Spinal cord (tissue), 10 donors: ENCODE measurements around the gene DGKE. TPM values are rescaled to one million over a fixed set of nuclear protein-coding genes. Genes with fewer than 3 reads are reported as not detected.

ENCODE experiments used
- DNase-seq, 6 donors: peaks; one replicate each; pipeline versions ENCODE4 v3.0.0 to v3.0.0-alpha.2; 2013 to 2015; ENCODE audit warnings: low spot score in 6 of 6, low read depth in 4 of 6
- H3K27ac ChIP-seq: one replicate; pipeline ENCODE4 v1.5.1; 2013; ENCODE audit warnings: low read depth, low read length, control low read depth
- H3K27me3 ChIP-seq: one replicate; pipeline ENCODE4 v1.6.1; 2013; ENCODE audit warnings: low read length; ENCODE audit not compliant: control insufficient read depth, insufficient read depth
- H3K36me3 ChIP-seq: one replicate; pipeline ENCODE4 v1.6.1; 2013; ENCODE audit warnings: low read length; ENCODE audit not compliant: control insufficient read depth, insufficient read depth
- H3K4me1 ChIP-seq: one replicate; pipeline ENCODE4 v1.6.1; 2013; ENCODE audit warnings: low read length; ENCODE audit not compliant: control insufficient read depth, insufficient read depth
- H3K4me3 ChIP-seq: one replicate; pipeline ENCODE4 v1.5.1; 2013; ENCODE audit warnings: low read depth, low read length, control low read depth
- H3K9me3 ChIP-seq: one replicate; pipeline ENCODE4 v1.6.1; 2013; ENCODE audit warnings: low read length; ENCODE audit not compliant: control insufficient read depth, insufficient read depth
- WGBS: methylation state at CpG from one replicate; pipeline ENCODE4 v1.1.5; 2013; ENCODE audit warnings: missing lambda C conversion rate; ENCODE audit not compliant: insufficient coverage; 5-methylcytosine and 5-hydroxymethylcytosine counted together
- polyA plus RNA-seq, 2 donors: library from polyadenylated mRNA; unstranded; fragments of 120-200 nt; gene quantifications; one replicate each; pipeline ENCODE4 v1.2.1, GENCODE V29; 2013; ENCODE audit not compliant: insufficient read length in 2 of 2
- total RNA-seq, 2 donors: library from RNA; depleted of rRNA in 1 of 2; stranded (reverse); fragments of 120-200 nt in 1 of 2; fragments of >200 nt in 1 of 2; gene quantifications; one replicate each; pipeline versions ENCODE4 v1.2.3 to v1.2.4, GENCODE V29; 2013 to 2014
- donor health status: healthy.

Gene DGKE
- total and polyA plus RNA-seq, 4 donors: 11.0 to 38.1 (median 11.7) TPM

- no peaks in the 10 kb centered on the region for H3K4me1 ChIP-seq
- no peak overlapping the region for H3K27ac ChIP-seq
- H3K4me3 ChIP-seq: no peak overlapping the region
- H3K27me3 ChIP-seq: no peaks in the 10 kb centered on the region
- H3K36me3 ChIP-seq: no peaks in the 10 kb centered on the region
- DNase-seq: no peak
- no CpG with 5 or more reads among the region's 1 CpG for WGBS
- no peaks in the 10 kb centered on the region for H3K9me3 ChIP-seq
Measured at GRCh38 chr17:56883616-56884015, 49.7 kb downstream of the DGKE start.

DNA sequence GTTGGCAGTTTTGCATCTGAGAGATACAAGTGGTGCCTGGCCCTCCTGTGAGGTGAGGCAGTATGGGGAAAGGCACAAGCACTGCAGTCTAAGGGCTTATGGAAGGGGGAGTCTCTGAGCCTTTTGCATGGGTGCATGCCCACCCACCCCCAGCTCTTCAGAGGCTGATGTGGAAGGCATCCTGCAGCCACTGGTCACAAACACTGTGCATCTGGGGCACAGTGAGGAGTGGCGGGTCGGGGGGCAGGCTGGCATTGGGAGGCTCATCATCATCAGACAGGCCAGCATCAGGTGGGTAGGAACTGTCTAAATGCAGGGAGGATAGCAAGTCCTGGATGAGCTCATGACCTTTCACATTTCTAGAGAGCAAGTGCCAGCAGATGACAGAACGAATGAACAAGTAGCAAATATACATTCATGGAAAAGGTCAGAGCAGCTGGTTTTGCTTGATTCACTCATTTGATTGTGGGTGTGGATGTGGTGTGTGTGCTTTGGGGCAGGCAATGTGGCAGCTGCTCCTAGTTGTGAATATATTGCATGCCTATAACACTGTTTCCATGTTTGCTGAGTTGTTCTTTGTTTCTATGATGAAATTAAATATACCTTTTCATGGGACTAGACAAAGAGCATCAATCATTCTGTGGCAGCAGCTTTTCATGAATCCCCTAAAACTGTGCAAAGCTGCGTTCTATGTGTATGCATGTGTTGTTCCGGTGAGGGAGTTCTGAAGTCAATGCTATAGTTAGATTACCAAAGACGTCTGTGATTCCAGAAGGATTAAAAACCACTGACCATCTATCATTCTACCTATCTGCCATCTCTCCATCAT lies 50.7 kb downstream of the DGKE start:
- Histone ChIP-seq H3K9me3 (no peaks in the 10 kb centered on the region), H3K27me3 (no peaks in the 10 kb centered on the region), H3K4me1 (no peaks in the 10 kb centered on the region), H3K36me3 (no peaks in the 10 kb centered on the region), H3K27ac (no peak overlapping the region), H3K4me3 (no peak overlapping the region)
- peak in 1 of 6 donors; percentile 33 for DNase-seq
- WGBS: 94% methylated on average over 3 of the region's 6 CpGs

DNA sequence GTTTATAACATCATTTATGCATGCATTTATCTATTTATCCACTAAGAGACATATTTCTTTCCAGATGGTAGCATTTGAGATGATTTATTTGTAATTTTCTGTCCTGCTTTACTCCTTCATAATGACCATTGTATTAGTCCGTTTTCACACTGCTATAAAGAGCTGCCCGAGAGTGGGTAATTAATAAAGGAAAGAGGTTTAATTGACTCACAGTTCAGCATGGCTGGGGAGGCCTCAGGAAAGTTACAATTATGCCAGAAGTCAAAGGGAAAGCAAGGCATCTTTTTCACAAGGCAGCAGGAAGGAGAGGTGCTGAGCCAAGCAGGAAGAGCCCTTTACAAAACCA lies 51.3 kb downstream of the DGKE start:
- H3K4me1 ChIP-seq: no peaks in the 10 kb centered on the region
- no peak for DNase-seq
- no peak overlapping the region for H3K4me3 ChIP-seq
- H3K27ac ChIP-seq: no peak overlapping the region
- H3K9me3 ChIP-seq: no peaks in the 10 kb centered on the region
- peaks cover 2% of the 10 kb centered on the region for H3K36me3 ChIP-seq
- H3K27me3 ChIP-seq: no peaks in the 10 kb centered on the region
- WGBS: no CpG with 5 or more reads among the region's 2 CpGs

GRCh38 chr17:56886288-56886731 lies 52.4 kb downstream of the DGKE start:
- no peaks in the 10 kb centered on the region for H3K27me3 ChIP-seq
- no peak overlapping the region for H3K4me3 ChIP-seq
- no peaks in the 10 kb centered on the region for H3K4me1 ChIP-seq
- no peak overlapping the region for H3K27ac ChIP-seq
- H3K36me3 ChIP-seq: peaks cover 2% of the 10 kb centered on the region
- WGBS: 100% methylated on average over 2 of the region's 2 CpGs
- DNase-seq: no peak
- H3K9me3 ChIP-seq: no peaks in the 10 kb centered on the region

GRCh38 chr17:56887105-56887504 lies 53.2 kb downstream of the DGKE start:
- no CpG with 5 or more reads among the region's 5 CpGs for WGBS
- Histone ChIP-seq H3K36me3 (peaks cover 7% of the 10 kb centered on the region), H3K27ac (no peak overlapping the region), H3K27me3 (no peaks in the 10 kb centered on the region), H3K4me1 (no peaks in the 10 kb centered on the region), H3K9me3 (no peaks in the 10 kb centered on the region), H3K4me3 (no peak overlapping the region)
- DNase-seq: no peak

DNA sequence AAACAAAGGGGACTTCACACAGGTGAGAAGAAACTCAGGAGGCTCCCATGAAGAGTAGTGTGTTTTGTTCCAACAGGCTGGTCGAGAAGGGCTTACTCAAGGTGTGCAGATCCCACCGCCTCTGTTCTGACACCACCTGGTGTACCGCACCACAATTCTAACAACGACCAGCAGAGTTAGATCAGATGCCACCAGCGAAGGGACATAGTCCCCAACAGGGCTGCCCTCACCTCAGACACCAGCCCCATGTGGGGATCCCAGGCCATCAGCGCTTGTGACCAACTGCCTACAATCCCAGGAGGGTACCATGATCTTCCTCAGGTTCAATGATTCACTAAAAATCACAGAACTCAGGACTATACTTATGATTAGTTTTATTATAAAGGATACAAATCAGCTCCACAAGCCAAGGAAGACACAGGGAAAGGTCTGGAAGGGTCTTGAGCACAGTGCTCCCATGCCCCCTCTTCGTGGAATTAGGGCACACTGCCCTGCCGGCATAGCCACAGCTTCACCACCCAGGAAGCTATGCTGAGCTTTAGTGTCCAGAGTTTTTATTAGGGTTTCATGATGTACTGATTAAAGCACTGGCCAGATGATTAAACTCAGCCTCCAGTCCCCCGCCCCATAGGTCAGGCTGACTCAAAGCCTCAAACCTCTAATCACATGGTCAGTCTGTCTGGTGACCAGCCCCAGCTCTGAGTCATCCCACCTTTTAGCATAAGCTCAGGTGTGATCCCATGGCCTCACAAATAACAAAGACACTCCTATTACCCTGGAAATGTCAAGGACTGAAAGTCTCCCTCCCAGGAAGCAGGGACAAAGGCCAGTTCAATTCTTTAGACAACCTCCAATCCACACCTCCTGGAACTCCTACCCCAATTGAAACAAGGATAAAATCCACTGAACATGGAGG lies 53.9 kb downstream of the DGKE start:
- Histone ChIP-seq H3K36me3 (peaks cover 8% of the 10 kb centered on the region), H3K4me3 (no peak overlapping the region), H3K27ac (no peak overlapping the region), H3K9me3 (no peaks in the 10 kb centered on the region), H3K4me1 (no peaks in the 10 kb centered on the region), H3K27me3 (no peaks in the 10 kb centered on the region)
- WGBS: 95% methylated on average over 7 of the region's 9 CpGs
- DNase-seq: no peak

DNA sequence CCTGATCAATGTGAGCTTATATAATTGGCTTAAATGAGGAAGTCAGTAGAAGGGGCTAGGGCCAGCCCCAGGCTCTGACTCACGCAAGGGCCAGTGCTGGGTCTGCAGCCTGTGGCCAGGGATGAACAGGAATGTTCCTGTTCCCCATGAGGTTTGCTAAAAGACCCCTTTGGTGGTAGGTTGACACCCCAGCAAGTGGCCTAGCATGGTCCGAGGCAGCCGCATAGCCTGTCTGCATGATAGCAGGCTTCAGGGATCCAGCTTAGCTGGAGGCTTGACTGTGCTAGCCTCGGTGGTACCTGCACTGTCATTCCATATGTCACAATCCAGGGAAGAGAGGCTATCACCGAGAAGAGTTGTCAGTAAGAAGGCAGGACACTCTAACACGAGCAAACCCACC lies 56.4 kb downstream of the DGKE start:
- H3K27ac ChIP-seq: no peak overlapping the region
- WGBS: 97% methylated on average over 6 of the region's 6 CpGs
- H3K4me3 ChIP-seq: no peak overlapping the region
- no peaks in the 10 kb centered on the region for H3K9me3 ChIP-seq
- H3K36me3 ChIP-seq: peaks cover 26% of the 10 kb centered on the region
- no peak for DNase-seq
- no peaks in the 10 kb centered on the region for H3K4me1 ChIP-seq
- H3K27me3 ChIP-seq: no peaks in the 10 kb centered on the region

DNA sequence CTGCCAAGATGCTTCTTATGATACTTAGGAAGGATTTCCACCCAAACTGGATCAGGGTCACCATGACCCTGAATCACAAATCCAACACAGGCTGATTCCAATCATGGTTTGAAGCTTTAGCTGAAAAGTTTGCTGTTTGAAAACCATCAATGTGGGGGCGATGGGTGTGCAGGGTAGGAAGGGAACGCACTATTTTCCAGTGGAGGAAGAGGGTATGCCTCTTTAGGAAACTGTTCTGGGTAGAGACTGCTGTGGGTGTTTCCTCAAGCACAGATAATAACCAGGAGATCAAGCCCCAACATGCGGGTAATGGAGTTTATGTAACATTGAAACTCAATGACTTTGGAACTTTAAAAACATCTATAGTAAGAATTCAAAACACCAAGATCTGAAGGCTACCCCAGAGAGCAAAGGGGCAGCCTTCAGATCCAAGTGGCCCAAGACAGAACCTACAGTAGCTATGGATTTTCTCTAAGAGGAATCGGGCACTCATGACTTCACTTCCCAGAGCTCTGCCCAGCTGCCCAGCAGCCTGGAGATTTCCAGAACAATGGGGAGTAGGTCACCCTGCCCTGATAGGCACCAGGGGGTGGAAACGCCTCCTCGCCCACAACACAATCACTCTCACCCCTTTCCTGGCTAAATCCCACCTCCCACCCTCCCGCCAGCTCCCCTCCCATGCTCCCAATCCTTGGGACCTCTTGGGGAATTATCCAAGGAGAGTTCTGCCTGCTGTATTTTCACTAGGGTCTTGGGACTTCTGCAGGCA lies 57.1 kb downstream of the DGKE start:
- no peak overlapping the region for H3K27ac ChIP-seq
- no peaks in the 10 kb centered on the region for H3K4me1 ChIP-seq
- DNase-seq: no peak
- no peaks in the 10 kb centered on the region for H3K27me3 ChIP-seq
- H3K4me3 ChIP-seq: no peak overlapping the region
- H3K9me3 ChIP-seq: no peaks in the 10 kb centered on the region
- H3K36me3 ChIP-seq: peaks cover 27% of the 10 kb centered on the region
- WGBS: 90% methylated on average over 2 of the region's 7 CpGs

DNA sequence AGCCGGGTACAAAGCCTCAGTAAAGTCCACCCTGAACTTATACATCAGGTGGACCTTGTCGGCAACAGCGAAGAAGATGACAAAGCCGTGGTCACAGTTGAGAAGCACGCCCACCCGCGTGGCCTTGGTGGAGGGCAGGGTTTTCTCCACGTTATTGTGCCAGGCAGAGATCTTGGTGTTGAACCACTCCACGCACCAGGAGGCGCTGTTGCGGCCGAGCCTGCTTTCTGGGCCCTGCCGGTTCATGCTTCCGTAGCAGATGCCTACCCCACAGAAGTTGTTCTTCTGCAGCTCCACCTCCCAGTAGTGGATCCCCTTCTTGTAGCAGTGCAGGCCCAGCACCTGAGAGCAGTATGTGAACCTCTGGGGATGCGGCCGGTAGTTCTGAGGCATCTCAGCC lies 57.8 kb downstream of the DGKE start:
- Histone ChIP-seq H3K9me3 (no peaks in the 10 kb centered on the region), H3K4me3 (no peak overlapping the region), H3K4me1 (no peaks in the 10 kb centered on the region), H3K27me3 (no peaks in the 10 kb centered on the region), H3K27ac (no peak overlapping the region), H3K36me3 (peaks cover 27% of the 10 kb centered on the region)
- DNase-seq: no peak
- 80% methylated on average over 7 of the region's 16 CpGs for WGBS
